Measurements from ENCODE around the gene C2CD5. TPM values are rescaled to one million over a fixed set of nuclear protein-coding genes. Genes with fewer than 3 reads are reported as not detected.
"Not testable (repeated sequence)": the region's sequence is repeated elsewhere in the genome, so short reads cannot be mapped to it uniquely, and the experiment has no call there.

The C2CD5 gene
- total and polyA plus RNA-seq, 4 donors = 23.7 to 54.1 (median 35.1) TPM

DNA sequence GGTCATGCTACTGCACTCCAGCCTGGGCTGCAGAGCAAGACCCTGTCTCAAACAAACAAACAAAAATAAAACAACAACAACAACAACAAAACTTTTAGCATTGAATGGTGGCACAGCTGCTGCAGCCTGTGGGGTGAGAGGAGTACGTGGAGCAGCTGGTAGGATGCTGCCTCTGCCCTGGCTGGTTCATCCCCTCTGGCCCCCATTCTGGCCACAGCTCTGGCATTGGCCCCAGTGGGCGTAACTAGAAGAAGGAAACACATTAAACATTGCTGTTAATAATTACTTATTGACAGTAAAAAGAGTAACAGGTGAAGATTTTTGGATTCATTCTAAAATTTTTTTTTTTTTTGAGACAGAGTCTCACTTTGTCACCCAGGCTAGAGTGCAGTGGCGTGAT lies 28.8 kb upstream of the C2CD5 start:
- WGBS, 2 donors = 82 to 87% methylated on average over 3 of the region's 3 CpGs
- no peak for ATAC-seq (ENCODE audit: low FRiP score)
- no peaks in the 10 kb centered on the region for H3K27me3 ChIP-seq (ENCODE audit: control insufficient read depth in 1 of 2, insufficient read depth in 2 of 2, low read length in 1 of 2)
- H3K36me3 ChIP-seq (ENCODE audit: control insufficient read depth in 1 of 2, insufficient read depth in 2 of 2, low read length in 1 of 2) = no peaks in the 10 kb centered on the region
- H3K4me1 ChIP-seq (ENCODE audit: control insufficient read depth in 1 of 2, insufficient read depth in 2 of 2, low read length in 2 of 2) = no peaks in the 10 kb centered on the region
- peaks cover 3% of the 10 kb centered on the region for H3K9me3 ChIP-seq (ENCODE audit: control insufficient read depth, low read length)
- intact Hi-C loops (cut with DNase I) = no loop called here
- H3K27ac ChIP-seq (ENCODE audit: low read depth in 1 of 2, low read length in 2 of 2) = no peak overlapping the region
- no peak for DNase-seq
- no peak overlapping the region for H3K4me3 ChIP-seq (ENCODE audit: low read length in 2 of 2)

DNA sequence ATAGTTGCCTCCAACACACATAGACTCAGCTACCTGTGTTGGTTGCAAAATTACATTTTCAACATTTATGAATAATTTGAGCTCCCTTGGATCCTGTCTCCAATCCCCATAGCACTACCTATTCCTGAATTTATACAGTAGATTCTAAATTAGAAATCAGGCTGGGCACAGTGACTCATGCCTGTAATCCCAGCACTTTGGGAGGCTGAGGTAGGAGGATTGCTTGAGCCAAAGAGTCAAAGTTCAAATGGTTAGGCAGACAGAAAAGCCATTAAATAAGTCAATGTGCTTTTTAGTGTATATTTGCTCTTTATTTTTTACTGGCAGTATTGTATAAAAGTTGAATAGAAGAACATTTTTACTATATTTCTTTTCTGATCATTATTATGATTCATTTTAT lies 24.9 kb upstream of the C2CD5 start:
- Histone ChIP-seq H3K27ac (ENCODE audit: low read depth in 1 of 2, low read length in 2 of 2) (no peak overlapping the region), H3K9me3 (ENCODE audit: control insufficient read depth, low read length) (peaks cover 3% of the 10 kb centered on the region), H3K27me3 (ENCODE audit: control insufficient read depth in 1 of 2, insufficient read depth in 2 of 2, low read length in 1 of 2) (no peaks in the 10 kb centered on the region), H3K36me3 (ENCODE audit: control insufficient read depth in 1 of 2, insufficient read depth in 2 of 2, low read length in 1 of 2) (no peaks in the 10 kb centered on the region), H3K4me3 (ENCODE audit: low read length in 2 of 2) (no peak overlapping the region), H3K4me1 (ENCODE audit: control insufficient read depth in 1 of 2, insufficient read depth in 2 of 2, low read length in 2 of 2) (no peaks in the 10 kb centered on the region)
- intact Hi-C loops (cut with DNase I) = no loop called here
- no peak for ATAC-seq (ENCODE audit: low FRiP score)
- DNase-seq = no peak

DNA sequence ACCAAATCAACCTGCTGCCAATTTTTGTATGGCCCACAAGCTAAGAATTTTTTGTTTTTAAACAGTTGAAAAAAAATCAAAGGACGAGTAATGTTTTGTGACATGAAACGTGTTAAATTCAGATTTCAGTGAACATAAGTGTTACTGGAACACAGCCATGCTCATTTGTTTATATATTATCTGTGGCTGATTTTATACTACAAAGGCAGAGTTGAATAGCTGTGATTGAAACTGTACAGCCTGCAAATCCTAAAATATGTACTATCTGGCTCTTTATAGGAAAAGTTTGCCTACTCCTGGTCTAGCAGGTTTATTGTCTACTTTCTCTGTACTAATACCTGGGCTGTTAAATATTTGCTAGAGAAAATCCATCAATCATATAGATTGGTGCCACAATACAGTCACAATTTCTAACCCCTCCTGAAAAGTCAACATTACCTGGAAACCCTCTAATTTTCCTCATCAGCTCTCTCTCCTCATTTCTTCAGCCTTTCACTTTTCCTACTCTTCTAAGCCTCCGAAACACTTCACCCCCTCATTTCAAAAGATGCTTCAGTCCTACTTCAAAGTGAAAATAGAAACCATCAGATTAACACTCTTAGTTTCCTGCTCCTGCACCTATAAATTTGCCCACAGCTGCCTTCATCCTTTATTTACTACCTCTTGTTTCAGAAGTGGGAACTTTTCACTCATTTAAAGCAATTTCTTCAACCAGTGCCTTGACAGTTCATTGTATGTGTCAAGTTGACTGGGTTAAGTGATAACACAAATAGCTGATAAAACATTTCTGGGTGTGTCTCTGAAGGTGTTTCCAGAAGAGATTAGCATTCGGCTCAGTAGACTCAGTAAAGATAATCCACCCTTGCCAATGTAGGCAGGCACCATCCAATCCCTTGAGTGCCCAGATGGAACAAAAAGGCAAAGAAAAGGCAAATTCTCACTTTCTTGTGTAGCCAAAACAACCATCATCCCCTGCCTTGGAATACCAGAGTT lies 18.0 kb upstream of the C2CD5 start:
- Histone ChIP-seq H3K27ac (ENCODE audit: low read depth in 1 of 2, low read length in 2 of 2) (no peak overlapping the region), H3K36me3 (ENCODE audit: control insufficient read depth in 1 of 2, insufficient read depth in 2 of 2, low read length in 1 of 2) (no peaks in the 10 kb centered on the region), H3K9me3 (ENCODE audit: control insufficient read depth, low read length) (no peaks in the 10 kb centered on the region), H3K4me1 (ENCODE audit: control insufficient read depth in 1 of 2, insufficient read depth in 2 of 2, low read length in 2 of 2) (no peaks in the 10 kb centered on the region), H3K4me3 (ENCODE audit: low read length in 2 of 2) (no peak overlapping the region), H3K27me3 (ENCODE audit: control insufficient read depth in 1 of 2, insufficient read depth in 2 of 2, low read length in 1 of 2) (no peaks in the 10 kb centered on the region)
- intact Hi-C loops (cut with DNase I) = no loop called here
- WGBS, 2 donors = 58 to 65% methylated on average over 4 of the region's 4 CpGs
- ATAC-seq (ENCODE audit: low FRiP score) = no peak
- no peak for DNase-seq

DNA sequence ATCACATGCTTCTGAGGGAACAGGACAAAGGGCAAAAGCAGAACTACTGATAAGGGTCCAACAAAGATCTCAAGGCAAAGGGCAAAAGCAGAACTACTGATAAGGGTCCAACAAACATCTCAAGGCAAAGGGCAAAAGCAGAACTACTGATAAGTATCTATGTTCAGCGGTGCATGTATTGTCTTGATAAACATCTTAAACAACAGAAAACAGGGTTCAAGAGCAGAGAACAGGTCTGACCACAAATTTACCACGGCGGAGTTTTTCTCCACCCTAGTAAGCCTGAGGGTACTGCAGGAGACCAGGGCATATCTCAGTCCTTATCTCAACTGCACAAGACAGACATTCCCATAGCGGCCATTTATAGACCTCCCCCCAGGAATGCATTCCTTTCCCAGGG lies 10.4 kb upstream of the C2CD5 start:
- H3K9me3 ChIP-seq (ENCODE audit: control insufficient read depth, low read length); H3K4me1 ChIP-seq (ENCODE audit: control insufficient read depth in 1 of 2, insufficient read depth in 2 of 2, low read length in 2 of 2); intact Hi-C loops (cut with DNase I); H3K27me3 ChIP-seq (ENCODE audit: control insufficient read depth in 1 of 2, insufficient read depth in 2 of 2, low read length in 1 of 2); ATAC-seq (ENCODE audit: low FRiP score); DNase-seq; H3K4me3 ChIP-seq (ENCODE audit: low read length in 2 of 2); H3K36me3 ChIP-seq (ENCODE audit: control insufficient read depth in 1 of 2, insufficient read depth in 2 of 2, low read length in 1 of 2); H3K27ac ChIP-seq (ENCODE audit: low read depth in 1 of 2, low read length in 2 of 2): not testable (repeated sequence)
- WGBS, 2 donors = 87 to 89% methylated on average over 4 of the region's 4 CpGs

DNA sequence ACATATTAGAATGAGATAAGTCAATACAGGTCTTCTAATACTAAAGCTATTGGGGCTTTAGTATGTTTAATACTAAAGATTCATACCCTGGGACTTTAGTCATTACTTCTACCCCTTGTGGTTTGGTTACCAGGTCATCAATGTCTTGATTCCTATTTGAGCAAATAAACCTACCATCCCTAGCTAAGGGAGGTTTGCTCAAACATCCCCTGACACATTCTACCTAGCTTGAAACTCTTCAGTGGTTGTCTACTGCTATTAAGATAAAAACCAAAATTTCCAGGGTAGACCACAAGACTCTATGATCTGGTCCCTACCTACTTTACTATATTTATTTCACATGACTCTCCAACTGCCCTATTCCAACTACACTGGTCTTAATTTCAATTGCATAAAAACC lies 7.3 kb upstream of the C2CD5 start:
- Histone ChIP-seq H3K4me1 (ENCODE audit: control insufficient read depth in 1 of 2, insufficient read depth in 2 of 2, low read length in 2 of 2) (no peaks in the 10 kb centered on the region), H3K4me3 (ENCODE audit: low read length in 2 of 2) (no peak overlapping the region), H3K27me3 (ENCODE audit: control insufficient read depth in 1 of 2, insufficient read depth in 2 of 2, low read length in 1 of 2) (no peaks in the 10 kb centered on the region), H3K9me3 (ENCODE audit: control insufficient read depth, low read length) (no peaks in the 10 kb centered on the region), H3K36me3 (ENCODE audit: control insufficient read depth in 1 of 2, insufficient read depth in 2 of 2, low read length in 1 of 2) (no peaks in the 10 kb centered on the region), H3K27ac (ENCODE audit: low read depth in 1 of 2, low read length in 2 of 2) (no peak overlapping the region)
- ATAC-seq (ENCODE audit: low FRiP score) = no peak
- DNase-seq = no peak
- intact Hi-C loops (cut with DNase I) = no loop called here

DNA sequence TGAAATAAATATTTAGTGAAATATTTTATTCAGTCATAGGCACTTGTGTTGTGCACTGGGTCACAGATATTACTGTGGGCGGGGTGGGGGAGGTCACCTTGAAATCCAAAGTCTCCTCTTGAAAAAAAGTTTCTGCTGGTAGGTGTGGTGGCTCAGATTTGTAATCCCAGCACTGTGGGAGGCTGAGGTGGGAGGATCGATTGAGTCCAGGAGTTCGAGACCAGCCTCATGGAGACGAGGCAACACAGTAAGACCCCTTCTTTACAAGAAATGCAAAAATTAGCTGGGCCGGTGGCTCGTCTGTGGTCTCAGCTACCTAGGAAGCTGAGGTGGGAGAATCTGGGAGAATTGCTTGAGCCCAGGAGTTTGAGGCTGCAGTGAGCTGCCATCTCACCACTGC lies 913 bp upstream of the C2CD5 start:
- intact Hi-C loops (cut with DNase I) = no loop called here
- ATAC-seq (ENCODE audit: low FRiP score) (no peak), DNase-seq (no peak)
- Histone ChIP-seq H3K36me3 (ENCODE audit: control insufficient read depth in 1 of 2, insufficient read depth in 2 of 2, low read length in 1 of 2) (no peaks in the 10 kb centered on the region), H3K27me3 (ENCODE audit: control insufficient read depth in 1 of 2, insufficient read depth in 2 of 2, low read length in 1 of 2) (no peaks in the 10 kb centered on the region), H3K27ac (ENCODE audit: low read depth in 1 of 2, low read length in 2 of 2) (no peak overlapping the region), H3K4me3 (ENCODE audit: low read length in 2 of 2) (no peak overlapping the region), H3K4me1 (ENCODE audit: control insufficient read depth in 1 of 2, insufficient read depth in 2 of 2, low read length in 2 of 2) (peaks cover 0 to 5% of the 10 kb centered on the region in 2 donors), H3K9me3 (ENCODE audit: control insufficient read depth, low read length) (no peaks in the 10 kb centered on the region)
- 97 to 98% methylated on average over 6 of the region's 6 CpGs for WGBS, 2 donors

DNA sequence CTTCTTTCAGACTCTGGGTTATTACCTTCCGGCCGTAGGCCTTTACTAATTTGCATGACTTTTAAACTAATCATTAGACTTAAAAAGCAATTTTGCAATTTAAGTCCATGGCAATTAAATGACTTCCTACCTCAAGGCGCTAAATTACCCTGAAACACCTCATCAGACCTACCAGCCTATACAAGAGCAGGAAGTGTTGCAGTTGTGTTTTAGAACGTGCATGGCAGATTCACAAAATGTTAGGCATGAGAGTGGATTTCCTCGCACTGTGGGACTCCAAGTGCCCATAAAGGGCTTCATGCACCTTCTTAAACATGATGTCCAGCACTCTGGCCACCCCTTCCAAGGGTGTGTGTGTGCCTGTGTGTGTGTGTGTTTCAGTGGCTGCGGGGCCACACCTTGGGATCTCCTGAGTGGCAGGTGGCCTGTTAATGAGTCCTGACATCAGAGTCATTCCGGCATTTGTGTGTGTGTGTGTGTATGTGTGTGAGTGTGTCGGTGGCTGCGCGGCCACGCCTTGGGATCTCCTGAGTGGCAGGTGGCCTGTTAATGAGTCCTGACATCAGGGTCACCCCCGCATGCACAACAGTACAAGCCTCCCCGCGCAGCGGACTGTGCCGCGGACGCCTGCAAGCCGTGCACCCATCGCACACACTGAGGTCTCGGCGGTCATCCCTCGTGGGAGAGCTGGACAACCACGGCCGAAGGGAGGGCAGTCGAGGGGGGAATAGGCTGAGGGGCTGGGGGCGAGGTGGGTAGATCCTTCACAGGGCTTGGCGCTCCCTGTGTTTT lies 900 bp downstream of the C2CD5 start:
- DNase-seq (peak in 1 of 2 donors; percentile 68), ATAC-seq (ENCODE audit: low FRiP score) (peak; percentile 63)
- peak overlapping the region; percentile 24 to 87 for H3K27ac ChIP-seq (ENCODE audit: low read depth in 1 of 2, low read length in 2 of 2)

DNA sequence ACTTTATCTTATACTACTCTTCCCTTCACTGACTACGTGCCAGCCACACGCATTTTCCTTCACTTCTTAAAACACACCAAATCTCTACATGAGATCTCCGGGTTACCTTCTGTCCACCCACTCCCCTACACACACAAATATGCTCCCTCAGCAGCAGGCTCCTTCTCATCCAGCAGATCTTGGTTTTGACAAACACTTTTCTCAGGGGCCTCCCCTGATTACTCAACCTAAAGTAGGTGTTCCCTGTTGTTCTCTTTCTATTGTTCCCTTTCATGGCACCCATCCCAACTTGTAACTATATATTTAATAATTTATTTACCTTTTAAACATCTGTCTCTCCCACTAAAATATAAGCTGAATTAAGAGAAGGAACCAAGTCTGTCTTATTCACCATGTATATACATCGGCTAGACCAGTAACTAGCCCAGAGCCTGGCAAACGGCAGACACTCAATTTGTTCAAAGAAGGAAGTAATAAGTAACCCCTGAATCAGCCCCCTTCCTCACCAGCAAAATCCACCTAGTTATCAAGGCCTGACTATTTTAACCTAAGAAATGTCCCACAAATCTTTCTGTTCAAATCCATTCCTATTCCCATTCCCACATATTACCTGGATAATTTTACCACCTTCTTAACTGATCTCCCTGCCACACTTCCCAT lies 2.7 kb downstream of the C2CD5 start:
- Histone ChIP-seq H3K36me3 (ENCODE audit: control insufficient read depth in 1 of 2, insufficient read depth in 2 of 2, low read length in 1 of 2) (no peaks in the 10 kb centered on the region), H3K27me3 (ENCODE audit: control insufficient read depth in 1 of 2, insufficient read depth in 2 of 2, low read length in 1 of 2) (no peaks in the 10 kb centered on the region), H3K4me3 (ENCODE audit: low read length in 2 of 2) (no peak overlapping the region), H3K27ac (ENCODE audit: low read depth in 1 of 2, low read length in 2 of 2) (no peak overlapping the region), H3K9me3 (ENCODE audit: control insufficient read depth, low read length) (no peaks in the 10 kb centered on the region), H3K4me1 (ENCODE audit: control insufficient read depth in 1 of 2, insufficient read depth in 2 of 2, low read length in 2 of 2) (peaks cover 0 to 5% of the 10 kb centered on the region in 2 donors)
- DNase-seq = no peak
- 94% methylated on average over 5 of the region's 5 CpGs for WGBS, 2 donors
- intact Hi-C loops (cut with DNase I) = loop anchor here (5.0 kb wide), 2 partner anchors 86 to 131 kb away; partner anchors contain the start of gene ETNK1 (in 2 of the 2)
- no peak for ATAC-seq (ENCODE audit: low FRiP score)

More for the DNA sequence above, 900 bp downstream of the C2CD5 start:
- WGBS, 2 donors = 6% methylated on average over 28 of the region's 28 CpGs
- no peaks in the 10 kb centered on the region for H3K27me3 ChIP-seq (ENCODE audit: control insufficient read depth in 1 of 2, insufficient read depth in 2 of 2, low read length in 1 of 2)
- peak overlapping the region; percentile 57 to 86 for H3K4me3 ChIP-seq (ENCODE audit: low read length in 2 of 2)
- H3K9me3 ChIP-seq (ENCODE audit: control insufficient read depth, low read length) = no peaks in the 10 kb centered on the region
- no peaks in the 10 kb centered on the region for H3K36me3 ChIP-seq (ENCODE audit: control insufficient read depth in 1 of 2, insufficient read depth in 2 of 2, low read length in 1 of 2)
- peaks cover 0 to 5% of the 10 kb centered on the region in 2 donors for H3K4me1 ChIP-seq (ENCODE audit: control insufficient read depth in 1 of 2, insufficient read depth in 2 of 2, low read length in 2 of 2)
- intact Hi-C loops (cut with DNase I) = loop anchor here (5.0 kb wide), 2 partner anchors 84 to 129 kb away; partner anchors contain the start of gene ETNK1 (in 2 of the 2)
